PC-9 (cell line): ENCODE data around the gene ZNF506.

Source experiments
- CTCF ChIP-seq: fragments of 200-600 bp; sonication (generic); conservative IDR thresholded peaks from 2 replicates; pipeline ENCODE4 v1.6.1; 2017; ENCODE audit warnings: mixed run types, antibody characterized with exemption, mild to moderate bottlenecking, moderate library complexity
- EZH2 ChIP-seq: fragments of 200-600 bp; sonication (generic); IDR thresholded peaks from 2 replicates; pipeline ENCODE4 v1.8.0; 2017; ENCODE audit warnings: antibody characterized with exemption, low read depth

- no peak for TF ChIP-seq CTCF
- no peak for TF ChIP-seq EZH2
Observed at GRCh38 chr19:19746286-19747213, 75.0 kb downstream of the ZNF506 start.
